ENCODE results near the gene FZD2.

Gene FZD2

GRCh38 chr17:44599298-44600175 lies 42.3 kb downstream of the FZD2 start:
- no peak for DNase-seq (ENCODE audit: low spot score in 2 of 2)
- in situ Hi-C loops (cut with MboI; ENCODE audit: low sequenced_read_pairs), result no loop called here
- peaks cover 3% of the 10 kb centered on the region; the same call in 1 of the 2 replicates for H3K27me3 ChIP-seq (ENCODE audit: low read depth)

GRCh38 chr17:44601539-44601938 lies 44.3 kb downstream of the FZD2 start:
- Histone ChIP-seq H3K4me3 (no peak overlapping the region), H3K9me3 (no peaks in the 10 kb centered on the region), H3K4me1 (no peaks in the 10 kb centered on the region), H3K27me3 (ENCODE audit: low read depth) (no peaks in the 10 kb centered on the region), H3K36me3 (replicated peaks) (no peaks in the 10 kb centered on the region)
- in situ Hi-C loops (cut with MboI; ENCODE audit: low sequenced_read_pairs), result no loop called here
- DNase-seq (ENCODE audit: low spot score in 2 of 2), result no peak

More at GRCh38 chr17:44599298-44600175, 42.3 kb downstream of the FZD2 start:
- Histone ChIP-seq H3K4me3 (no peak overlapping the region), H3K4me1 (no peaks in the 10 kb centered on the region), H3K36me3 (replicated peaks) (no peaks in the 10 kb centered on the region), H3K9me3 (no peaks in the 10 kb centered on the region)

DNA sequence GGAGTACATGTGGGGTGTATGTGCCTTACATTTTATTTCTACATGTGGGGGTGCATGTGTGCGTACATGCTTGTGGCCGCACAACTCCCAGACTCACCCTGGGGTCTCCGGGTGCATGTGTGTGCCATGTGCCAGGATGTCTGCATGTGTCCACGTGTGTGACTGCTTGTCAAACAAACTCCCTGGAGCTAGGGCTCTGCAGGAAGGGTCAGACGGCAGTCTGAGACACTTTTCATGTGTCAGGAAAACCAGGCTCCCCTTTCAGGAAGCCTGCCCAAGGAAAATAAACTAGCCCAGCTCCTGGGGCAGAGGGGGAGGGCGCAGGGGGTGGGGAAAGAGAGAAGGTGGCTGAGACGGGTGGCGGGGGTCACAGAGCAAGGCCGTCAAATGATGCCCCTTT lies 44.7 kb downstream of the FZD2 start:
- in situ Hi-C loops (cut with MboI; ENCODE audit: low sequenced_read_pairs), result no loop called here
- no peaks in the 10 kb centered on the region for H3K4me1 ChIP-seq

GRCh38 chr17:44602390-44602789 lies 45.1 kb downstream of the FZD2 start:
- Histone ChIP-seq H3K4me1 (no peaks in the 10 kb centered on the region), H3K27me3 (ENCODE audit: low read depth) (no peaks in the 10 kb centered on the region), H3K4me3 (no peak overlapping the region), H3K36me3 (replicated peaks) (no peaks in the 10 kb centered on the region), H3K9me3 (no peaks in the 10 kb centered on the region)
- no peak for DNase-seq (ENCODE audit: low spot score in 2 of 2)
- in situ Hi-C loops (cut with MboI; ENCODE audit: low sequenced_read_pairs), result no loop called here

More for the DNA sequence above, 44.7 kb downstream of the FZD2 start:
- no peaks in the 10 kb centered on the region for H3K9me3 ChIP-seq
- DNase-seq (ENCODE audit: low spot score in 2 of 2), result no peak
- no peak overlapping the region for H3K4me3 ChIP-seq
- H3K27me3 ChIP-seq (ENCODE audit: low read depth), result no peaks in the 10 kb centered on the region
- H3K36me3 ChIP-seq (replicated peaks), result no peaks in the 10 kb centered on the region

DNA sequence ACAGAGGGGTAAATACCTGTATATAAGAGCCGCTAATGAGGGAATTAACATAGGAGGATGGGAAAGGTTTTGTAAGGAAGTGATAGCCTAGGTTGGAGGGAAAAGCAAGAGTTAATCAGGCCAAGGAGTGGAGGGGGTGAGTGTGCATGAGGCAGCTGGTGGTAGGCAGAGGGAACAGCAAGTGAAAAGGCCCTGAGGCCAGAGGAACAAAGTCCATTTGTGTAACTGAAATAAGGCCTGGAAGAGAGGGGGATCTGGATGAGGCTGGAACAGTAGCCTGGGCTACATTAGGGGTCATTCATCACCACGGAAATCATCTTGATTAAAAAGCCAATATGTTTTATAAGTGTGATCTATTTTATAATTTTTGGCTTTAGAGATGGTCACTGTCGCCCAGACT lies 45.7 kb downstream of the FZD2 start:
- H3K36me3 ChIP-seq (replicated peaks), result no peaks in the 10 kb centered on the region
- in situ Hi-C loops (cut with MboI; ENCODE audit: low sequenced_read_pairs), result no loop called here
- H3K4me3 ChIP-seq, result no peak overlapping the region
- DNase-seq (ENCODE audit: low spot score in 2 of 2), result no peak
- no peaks in the 10 kb centered on the region for H3K27me3 ChIP-seq (ENCODE audit: low read depth)
- H3K9me3 ChIP-seq, result no peaks in the 10 kb centered on the region
- H3K4me1 ChIP-seq, result no peaks in the 10 kb centered on the region

GRCh38 chr17:44604116-44604761 lies 47.0 kb downstream of the FZD2 start:
- H3K9me3 ChIP-seq, result no peaks in the 10 kb centered on the region
- no peaks in the 10 kb centered on the region for H3K36me3 ChIP-seq (replicated peaks)
- H3K27me3 ChIP-seq (ENCODE audit: low read depth), result no peaks in the 10 kb centered on the region
- no peak for DNase-seq (ENCODE audit: low spot score in 2 of 2)
- in situ Hi-C loops (cut with MboI; ENCODE audit: low sequenced_read_pairs), result no loop called here
- no peaks in the 10 kb centered on the region for H3K4me1 ChIP-seq
- no peak overlapping the region for H3K4me3 ChIP-seq

DNA sequence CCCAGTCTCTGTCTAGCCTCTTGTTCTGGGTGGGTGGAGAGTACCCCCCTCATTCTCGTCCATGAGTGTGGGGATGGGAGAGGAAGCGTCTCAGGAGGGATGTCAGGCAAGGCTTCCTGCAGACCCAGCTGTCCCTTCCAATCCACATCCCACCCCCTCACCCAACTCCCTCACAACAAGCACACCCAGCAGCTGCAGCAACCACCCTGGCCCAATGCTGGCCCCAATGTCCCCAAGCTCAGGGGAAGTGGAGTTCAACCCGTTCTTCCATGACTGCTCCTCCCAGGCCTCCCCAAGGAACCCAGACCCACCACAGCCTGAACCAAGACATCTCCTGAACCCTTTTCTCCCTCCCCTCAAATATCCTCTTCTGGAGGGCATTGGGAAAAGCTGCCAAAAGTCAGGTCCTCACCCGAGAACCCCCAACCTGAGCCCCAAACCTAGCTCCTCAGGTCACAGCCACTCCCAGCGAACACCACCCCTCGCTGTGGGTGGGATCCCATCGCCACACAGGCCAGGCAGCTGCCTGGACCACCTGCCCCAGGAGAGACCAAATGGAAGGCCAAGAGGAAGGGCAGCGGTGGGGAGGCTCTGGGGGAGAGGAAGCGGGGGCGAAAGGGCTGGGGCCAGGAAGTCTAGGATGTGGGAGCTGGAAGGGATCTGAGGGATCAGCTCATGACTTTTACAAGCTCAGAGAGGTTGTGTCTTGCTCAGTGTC lies 47.6 kb downstream of the FZD2 start:
- H3K9me3 ChIP-seq, result no peaks in the 10 kb centered on the region
- no peak overlapping the region for H3K4me3 ChIP-seq
- H3K27me3 ChIP-seq (ENCODE audit: low read depth), result no peaks in the 10 kb centered on the region
- H3K4me1 ChIP-seq, result no peaks in the 10 kb centered on the region
- DNase-seq (ENCODE audit: low spot score in 2 of 2), result no peak
- in situ Hi-C loops (cut with MboI; ENCODE audit: low sequenced_read_pairs), result no loop called here
- H3K36me3 ChIP-seq (replicated peaks), result no peaks in the 10 kb centered on the region

GRCh38 chr17:44606658-44607057 lies 49.4 kb downstream of the FZD2 start:
- Histone ChIP-seq H3K4me1 (no peaks in the 10 kb centered on the region), H3K27me3 (ENCODE audit: low read depth) (no peaks in the 10 kb centered on the region), H3K4me3 (no peak overlapping the region), H3K36me3 (replicated peaks) (no peaks in the 10 kb centered on the region), H3K9me3 (no peaks in the 10 kb centered on the region)
- no peak for DNase-seq (ENCODE audit: low spot score in 2 of 2)
- in situ Hi-C loops (cut with MboI; ENCODE audit: low sequenced_read_pairs), result no loop called here

GRCh38 chr17:44607836-44608690 lies 50.8 kb downstream of the FZD2 start:
- in situ Hi-C loops (cut with MboI; ENCODE audit: low sequenced_read_pairs), result no loop called here
- Histone ChIP-seq H3K27me3 (ENCODE audit: low read depth) (no peaks in the 10 kb centered on the region), H3K36me3 (replicated peaks) (no peaks in the 10 kb centered on the region), H3K4me1 (no peaks in the 10 kb centered on the region), H3K9me3 (no peaks in the 10 kb centered on the region), H3K4me3 (no peak overlapping the region)
- DNase-seq (ENCODE audit: low spot score in 2 of 2), result no peak

DNA sequence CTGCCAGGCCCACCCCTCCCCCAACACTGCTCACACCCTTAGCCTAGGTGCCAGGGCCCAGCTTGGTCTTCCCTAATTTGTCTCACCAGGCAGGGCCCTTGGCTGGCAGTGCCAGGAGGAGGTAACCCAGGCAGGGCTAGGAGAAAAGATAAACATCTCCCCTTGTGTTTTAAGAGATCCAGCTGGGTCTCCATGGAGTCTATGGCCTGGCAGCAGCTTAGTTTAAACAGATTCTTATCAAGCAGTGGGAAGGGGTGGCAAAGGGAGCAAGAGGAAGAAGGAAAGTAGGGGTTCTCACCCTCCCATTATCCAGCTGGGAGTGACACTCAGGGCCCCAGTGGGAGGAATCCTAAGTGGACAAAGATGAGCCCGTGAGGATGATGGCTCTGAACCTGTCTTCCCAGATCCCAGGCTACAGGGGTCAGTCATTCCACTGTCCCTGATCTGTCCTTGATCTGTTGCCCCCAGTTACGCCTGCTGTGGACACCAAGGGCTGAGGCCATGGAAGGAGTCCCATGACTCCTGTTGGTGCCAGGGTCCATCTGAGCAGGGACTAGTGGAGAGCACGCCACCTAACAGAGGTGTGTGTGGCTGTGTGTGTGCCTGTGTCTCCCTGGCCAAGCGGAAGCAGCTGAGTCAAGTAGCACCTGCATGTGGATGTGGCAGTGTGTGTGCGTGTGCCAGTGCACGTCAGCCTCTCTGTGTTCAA lies 51.6 kb downstream of the FZD2 start:
- no peaks in the 10 kb centered on the region for H3K4me1 ChIP-seq
- no peaks in the 10 kb centered on the region for H3K9me3 ChIP-seq
- H3K4me3 ChIP-seq, result no peak overlapping the region
- H3K27me3 ChIP-seq (ENCODE audit: low read depth), result no peaks in the 10 kb centered on the region
- no peaks in the 10 kb centered on the region for H3K36me3 ChIP-seq (replicated peaks)
- DNase-seq (ENCODE audit: low spot score in 2 of 2), result no peak
- in situ Hi-C loops (cut with MboI; ENCODE audit: low sequenced_read_pairs), result no loop called here

DNA sequence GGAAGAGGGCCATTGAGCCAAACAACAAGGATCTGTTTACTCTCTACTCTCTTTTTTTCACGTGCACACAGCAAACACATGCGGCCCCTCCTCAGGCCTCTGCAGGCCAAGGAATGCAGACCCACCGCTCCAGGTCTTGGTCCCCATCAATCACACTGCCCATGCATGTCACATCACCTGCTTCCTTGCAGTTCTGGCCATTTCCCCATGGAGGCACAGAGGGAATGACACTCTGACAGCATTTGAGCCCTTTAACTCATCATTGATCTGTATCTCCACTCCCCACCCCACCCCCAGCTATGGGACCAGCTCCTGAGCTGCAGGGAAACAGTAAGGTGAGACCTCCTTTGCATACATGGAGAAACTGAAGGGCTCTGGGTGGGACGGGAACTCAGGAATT lies 53.0 kb downstream of the FZD2 start:
- Histone ChIP-seq H3K9me3 (no peaks in the 10 kb centered on the region), H3K36me3 (replicated peaks) (no peaks in the 10 kb centered on the region), H3K4me1 (no peaks in the 10 kb centered on the region), H3K27me3 (ENCODE audit: low read depth) (peaks cover 2% of the 10 kb centered on the region; the same call in 1 of the 2 replicates), H3K4me3 (no peak overlapping the region)
- DNase-seq (ENCODE audit: low spot score in 2 of 2), result no peak
- in situ Hi-C loops (cut with MboI; ENCODE audit: low sequenced_read_pairs), result no loop called here

Data from HAP-1 (cell line).